PFSK-1 (cell line): ENCODE measurements around the gene FBXW9.

Experiments
- POLR2AphosphoS5 ChIP-seq: IDR thresholded peaks from 2 replicates; pipeline ENCODE4 v1.6.1; 2012; ENCODE audit warnings: low read depth, mild to moderate bottlenecking, control low read depth, low read length, moderate library complexity
- REST ChIP-seq, 2 experiments: IDR thresholded peaks; 2 replicates each; pipeline versions ENCODE4 v1.6.1 to v1.8.0; 2011 to 2012; ENCODE audit warnings: low read depth in 2 of 2, low read length in 2 of 2, control low read depth in 1 of 2, inconsistent platforms in 1 of 2, mild to moderate bottlenecking in 1 of 2, moderate library complexity in 1 of 2; ENCODE audit not compliant: insufficient read depth in 1 of 2

- TF ChIP-seq POLR2AphosphoS5 (no peak), REST (IDR thresholded peaks at IDR 0.05; ENCODE audit: insufficient read depth in 1 of 2, low read depth in 2 of 2, low read length in 2 of 2) (no peak)
These were observed 6.7 kb downstream of the FBXW9 start for GRCh38 chr19:12689581-12690216.
